H9 (cell line): ENCODE data around the gene AP1S3. TPM values are rescaled to one million over a fixed set of nuclear protein-coding genes. Genes with fewer than 3 reads are reported as not detected.

Experiments
- DNase-seq: peaks from one replicate; pipeline ENCODE4 v3.0.0-alpha.2; 2017
- H2AFZ ChIP-seq: one replicate; pipeline ENCODE4 v1.6.1; 2013; ENCODE audit warnings: mild to moderate bottlenecking, low read length, control low read depth, moderate library complexity
- H2AK5ac ChIP-seq: 2 replicates; pipeline ENCODE4 v1.6.1; 2013; ENCODE audit warnings: low read length, control low read depth, mixed read lengths; ENCODE audit not compliant: insufficient read length
- H2BK120ac ChIP-seq: one replicate; pipeline ENCODE4 v1.6.1; 2013; ENCODE audit warnings: low read depth, mild to moderate bottlenecking, low read length, control low read depth, inconsistent platforms; ENCODE audit not compliant: poor library complexity, severe bottlenecking
- H2BK12ac ChIP-seq: 2 replicates; pipeline ENCODE4 v1.6.1; 2013; ENCODE audit warnings: low read length, control low read depth, mixed read lengths, low read depth; ENCODE audit not compliant: insufficient read length
- H2BK15ac ChIP-seq: 2 replicates; pipeline ENCODE4 v1.6.1; 2013; ENCODE audit warnings: low read depth, low read length, control low read depth
- H2BK20ac ChIP-seq: one replicate; pipeline ENCODE4 v1.6.1; 2013; ENCODE audit warnings: low read depth, mild to moderate bottlenecking, low read length, control low read depth, inconsistent platforms; ENCODE audit not compliant: poor library complexity, severe bottlenecking
- H2BK5ac ChIP-seq: 2 replicates; pipeline ENCODE4 v1.6.1; 2013; ENCODE audit warnings: low read length, control low read depth, mixed read lengths; ENCODE audit not compliant: insufficient read length
- H3K14ac ChIP-seq: 2 replicates; pipeline ENCODE4 v1.6.1; 2013; ENCODE audit warnings: low read length, control low read depth; ENCODE audit not compliant: insufficient read depth
- H3K18ac ChIP-seq: 2 replicates; pipeline ENCODE4 v1.6.1; 2013; ENCODE audit warnings: low read depth, mild to moderate bottlenecking, mixed read lengths, low read length, control low read depth; ENCODE audit not compliant: insufficient read length
- H3K23ac ChIP-seq: 2 replicates; pipeline ENCODE4 v1.6.1; 2013; ENCODE audit warnings: low read length, control low read depth, mixed read lengths, low read depth; ENCODE audit not compliant: insufficient read length
- H3K23me2 ChIP-seq: 2 replicates; pipeline ENCODE4 v1.6.1; 2013; ENCODE audit warnings: low read depth, mild to moderate bottlenecking, mixed read lengths, low read length, control low read depth; ENCODE audit not compliant: insufficient read length, poor library complexity, severe bottlenecking
- H3K27ac ChIP-seq: 2 replicates; pipeline ENCODE4 v1.5.1; 2013; ENCODE audit warnings: low read length, control low read depth, mixed read lengths, low read depth; ENCODE audit not compliant: insufficient read length
- H3K27me3 ChIP-seq: 2 replicates; pipeline ENCODE4 v1.6.1; 2013; ENCODE audit warnings: low read length, control low read depth, inconsistent platforms; ENCODE audit not compliant: insufficient read depth
- H3K4ac ChIP-seq: 2 replicates; pipeline ENCODE4 v1.6.1; 2013; ENCODE audit warnings: low read depth, mild to moderate bottlenecking, control low read depth, inconsistent platforms, low read length, moderate library complexity
- H3K4me1 ChIP-seq: 2 replicates; pipeline ENCODE4 v1.6.1; 2013; ENCODE audit warnings: low read length, control low read depth, inconsistent platforms; ENCODE audit not compliant: insufficient read depth
- H3K4me2 ChIP-seq: 2 replicates; pipeline ENCODE4 v1.6.1; 2013; ENCODE audit warnings: low read length, control low read depth, mixed read lengths; ENCODE audit not compliant: insufficient read length, insufficient read depth
- H3K56ac ChIP-seq: 2 replicates; pipeline ENCODE4 v1.6.1; 2013; ENCODE audit warnings: low read depth, mild to moderate bottlenecking, mixed read lengths, low read length, control low read depth; ENCODE audit not compliant: insufficient read length
- H3K79me1 ChIP-seq: 2 replicates; pipeline ENCODE4 v1.6.1; 2013; ENCODE audit warnings: low read depth, mild to moderate bottlenecking, moderate library complexity, low read length, control low read depth, inconsistent platforms; ENCODE audit not compliant: insufficient read depth, poor library complexity, severe bottlenecking
- H3K79me2 ChIP-seq: 2 replicates; pipeline ENCODE4 v1.6.1; 2013; ENCODE audit warnings: low read length, control low read depth, inconsistent platforms; ENCODE audit not compliant: insufficient read depth
- H3K9ac ChIP-seq: 2 replicates; pipeline ENCODE4 v1.6.1; 2013; ENCODE audit warnings: low read length, control low read depth, mixed read lengths; ENCODE audit not compliant: insufficient read length; ENCODE audit errors: extremely low read depth
- H3K9me3 ChIP-seq: one replicate; pipeline ENCODE4 v1.6.1; 2013; ENCODE audit warnings: low read depth, low read length, inconsistent platforms; ENCODE audit not compliant: control insufficient read depth
- H3T11ph ChIP-seq: one replicate; pipeline ENCODE4 v1.6.1; 2013; ENCODE audit warnings: mild to moderate bottlenecking, low read length, control low read depth, inconsistent platforms
- H4K20me1 ChIP-seq: one replicate; pipeline ENCODE4 v1.6.1; 2013; ENCODE audit not compliant: control insufficient read depth, insufficient read length, insufficient read depth
- H4K5ac ChIP-seq: 2 replicates; pipeline ENCODE4 v1.6.1; 2013; ENCODE audit warnings: low read depth, mild to moderate bottlenecking, mixed read lengths, low read length, control low read depth; ENCODE audit not compliant: insufficient read length
- H4K8ac ChIP-seq: replicated peaks from 2 replicates; pipeline ENCODE4 v1.6.1; 2013; ENCODE audit warnings: low read length, control low read depth, mixed read lengths, low read depth; ENCODE audit not compliant: insufficient read length
- H4K91ac ChIP-seq: 2 replicates; pipeline ENCODE4 v1.6.1; 2013; ENCODE audit warnings: low read depth, mild to moderate bottlenecking, moderate library complexity, mixed read lengths, low read length, control low read depth; ENCODE audit not compliant: insufficient read length
- H3K27ac Mint-ChIP-seq, 3 experiments: 2 replicates in 2 of 3; 3 replicates in 1 of 3; pipeline ENCODE4 v1.8.0; 2020 to 2021; ENCODE audit warnings: mixed read lengths in 3 of 3, mild to moderate bottlenecking in 1 of 3, moderate library complexity in 1 of 3
- H3K27me3 Mint-ChIP-seq: 2 replicates; pipeline ENCODE4 v1.8.0; 2021; ENCODE audit warnings: low read depth, mild to moderate bottlenecking, moderate library complexity, mixed read lengths
- H3K36me3 Mint-ChIP-seq, 3 experiments: 2 replicates in 2 of 3; 3 replicates in 1 of 3; pipeline ENCODE4 v1.8.0; 2020 to 2021; ENCODE audit warnings: low read depth in 3 of 3, mixed read lengths in 3 of 3; ENCODE audit not compliant: insufficient read depth in 1 of 3
- H3K4me1 Mint-ChIP-seq, 2 experiments: 2 replicates each; pipeline ENCODE4 v1.8.0; 2020; ENCODE audit warnings: mixed read lengths in 2 of 2
- H3K4me3 Mint-ChIP-seq, 2 experiments: 2 replicates in 1 of 2; 3 replicates in 1 of 2; pipeline ENCODE4 v1.8.0; 2020 to 2021; ENCODE audit warnings: mild to moderate bottlenecking in 2 of 2, mixed read lengths in 2 of 2, moderate library complexity in 1 of 2
- H3K9me3 Mint-ChIP-seq, 2 experiments: 2 replicates in 1 of 2; 3 replicates in 1 of 2; pipeline ENCODE4 v1.8.0; 2020; ENCODE audit warnings: mild to moderate bottlenecking in 2 of 2, mixed read lengths in 2 of 2, moderate library complexity in 1 of 2
- CTCF ChIP-seq: fragments of 200-600 bp; sonication (generic); conservative IDR thresholded peaks from 3 replicates; pipeline ENCODE4 v1.8.0; 2021; ENCODE audit warnings: antibody characterized with exemption, mild to moderate bottlenecking
- total RNA-seq: library from RNA; stranded (reverse); gene quantifications from 2 replicates; pipeline ENCODE4 v1.2.1, GENCODE V29; 2021

The AP1S3 gene
- total RNA-seq, 1 experiment from 2014 or later, result 8.7 TPM

- peaks cover 8 to 71% (median 30%) of the 10 kb centered on the region in 3 experiments for H3K36me3 Mint-ChIP-seq
- Histone ChIP-seq H2AK5ac (no peak overlapping the region), H3K14ac (no peak overlapping the region), H2BK15ac (no peak overlapping the region), H2BK12ac (no peak overlapping the region), H3K23me2 (no peaks in the 10 kb centered on the region), H3K4me2 (no peak overlapping the region), H4K5ac (no peak overlapping the region), H4K8ac (no peak overlapping the region), H3K27me3 (no peaks in the 10 kb centered on the region), H2BK20ac (no peak overlapping the region), H2BK5ac (no peak overlapping the region), H3K27ac (no peak overlapping the region), H4K91ac (no peak overlapping the region), H3T11ph (no peak overlapping the region), H3K4me1 (no peaks in the 10 kb centered on the region), H3K79me2 (peaks cover 10% of the 10 kb centered on the region; the same call in 1 of the 2 replicates), H4K20me1 (no peaks in the 10 kb centered on the region), H3K79me1 (peaks cover 1% of the 10 kb centered on the region), H3K9me3 (no peaks in the 10 kb centered on the region), H3K4ac (no peak overlapping the region), H2AFZ (no peak overlapping the region), H3K23ac (no peak overlapping the region), H3K18ac (no peak overlapping the region), H3K9ac (no peak overlapping the region), H2BK120ac (no peak overlapping the region), H3K56ac (no peak overlapping the region)
- peaks cover 7 to 9% of the 10 kb centered on the region in 2 experiments for H3K9me3 Mint-ChIP-seq
- H3K27ac Mint-ChIP-seq, result peak overlapping the region in 1 of 3 experiments; percentile 72; a peak in 1 of 7 replicates
- DNase-seq, result no peak
- no peak overlapping the region for H3K4me3 Mint-ChIP-seq
- no peaks in the 10 kb centered on the region for H3K27me3 Mint-ChIP-seq
- H3K4me1 Mint-ChIP-seq, result no peaks in the 10 kb centered on the region
- no peak for TF ChIP-seq CTCF
These were observed 124.7 kb downstream of the AP1S3 start for GRCh38 chr2:223712642-223713041.
